Hepatocyte (in vitro differentiated cells): ENCODE measurements around the gene TMEM170B. TPM values are rescaled to one million over a fixed set of nuclear protein-coding genes. Genes with fewer than 3 reads are reported as not detected.

Experiments used
- DNase-seq: peaks from one replicate; pipeline ENCODE4 v3.0.0-alpha.2; 2016; ENCODE audit warnings: low spot score
- H2AFZ ChIP-seq: fragments of 200-600 bp; sonication (generic); 2 replicates; pipeline ENCODE4 v1.6.0; 2016; ENCODE audit warnings: antibody characterized with exemption, mild to moderate bottlenecking
- H3K27ac ChIP-seq: fragments of 200-600 bp; sonication (generic); 2 replicates; pipeline ENCODE4 v1.5.1; 2016; ENCODE audit warnings: mild to moderate bottlenecking
- H3K27me3 ChIP-seq: fragments of 200-600 bp; sonication (generic); 2 replicates; pipeline ENCODE4 v1.6.1; 2016
- H3K36me3 ChIP-seq: fragments of 200-600 bp; sonication (generic); replicated peaks from 2 replicates; pipeline ENCODE4 v1.5.1; 2016; ENCODE audit warnings: low read depth; ENCODE audit not compliant: insufficient read depth
- H3K4me1 ChIP-seq: fragments of 200-600 bp; sonication (generic); 2 replicates; pipeline ENCODE4 v1.5.1; 2016; ENCODE audit warnings: mild to moderate bottlenecking, moderate library complexity; ENCODE audit not compliant: insufficient read depth
- H3K4me2 ChIP-seq: fragments of 200-600 bp; sonication (generic); 2 replicates; pipeline ENCODE4 v1.6.0; 2016
- H3K4me3 ChIP-seq: fragments of 200-600 bp; sonication (generic); 2 replicates; pipeline ENCODE4 v1.5.1; 2016; ENCODE audit warnings: mild to moderate bottlenecking
- H3K79me2 ChIP-seq: fragments of 200-600 bp; sonication (generic); 2 replicates; pipeline ENCODE4 v1.6.0; 2017; ENCODE audit warnings: mild to moderate bottlenecking
- H3K9me2 ChIP-seq: fragments of 200-600 bp; sonication (generic); replicated peaks from 2 replicates; pipeline ENCODE4 v1.6.0; 2017; ENCODE audit warnings: mild to moderate bottlenecking; ENCODE audit not compliant: insufficient read depth
- H3K9me3 ChIP-seq: fragments of 200-600 bp; sonication (generic); 2 replicates; pipeline ENCODE4 v1.5.1; 2016; ENCODE audit warnings: low read depth, mild to moderate bottlenecking
- H4K20me1 ChIP-seq: fragments of 200-600 bp; sonication (generic); 2 replicates; pipeline ENCODE4 v1.6.0; 2016; ENCODE audit warnings: mild to moderate bottlenecking; ENCODE audit not compliant: insufficient read depth, poor library complexity, severe bottlenecking
- EZH2 ChIP-seq: fragments of 200-600 bp; sonication (generic); IDR thresholded peaks from 2 replicates; pipeline ENCODE4 v1.6.1; 2016; ENCODE audit warnings: antibody characterized with exemption, mild to moderate bottlenecking, borderline replicate concordance
- EZH2phosphoT487 ChIP-seq: fragments of 200-600 bp; sonication (generic); IDR thresholded peaks from one replicate; pipeline ENCODE4 v1.6.1; 2018; ENCODE audit warnings: antibody characterized with exemption, mild to moderate bottlenecking, low read depth, moderate library complexity; ENCODE audit not compliant: unreplicated experiment, severe bottlenecking
- WGBS: methylation state at CpG from one replicate; pipeline ENCODE4 v1.1.6; 2016; ENCODE audit warnings: low lambda C conversion rate; ENCODE audit errors: missing lambda C conversion rate; 5-methylcytosine and 5-hydroxymethylcytosine counted together
- polyA plus RNA-seq: library from polyadenylated mRNA; unstranded; fragments of >200 nt; fragmentation: Nextera tagmentation; extraction: Ambion mirVana; gene quantifications from 2 replicates; pipeline ENCODE4 v1.2.1, GENCODE V29; 2016
- total RNA-seq: library from RNA; depleted of rRNA; stranded (reverse); fragments of >200 nt; gene quantifications from 2 replicates; pipeline ENCODE4 v1.2.3, GENCODE V29; 2014
- TF ChIP-seq, protein P1 (sequence below): fragments of 200-600 bp; sonication (generic); IDR thresholded peaks from 2 replicates; pipeline ENCODE4 v1.5.1; 2016; ENCODE audit warnings: antibody characterized with exemption, mild to moderate bottlenecking; ENCODE audit not compliant: poor library complexity

The TMEM170B gene
- total and polyA plus RNA-seq, 2 experiments from 2014 or later: 0.82 to 6.5 TPM

GRCh38 chr6:11526156-11526505, 11.4 kb upstream of the TMEM170B start:
- Histone ChIP-seq H3K79me2 (no peaks in the 10 kb centered on the region), H3K36me3 (no peaks in the 10 kb centered on the region), H4K20me1 (no peaks in the 10 kb centered on the region), H3K4me1 (no peaks in the 10 kb centered on the region), H3K9me2 (no peaks in the 10 kb centered on the region), H3K27me3 (no peaks in the 10 kb centered on the region), H3K27ac (no peak overlapping the region), H3K4me3 (no peak overlapping the region), H3K9me3 (no peaks in the 10 kb centered on the region), H3K4me2 (no peak overlapping the region), H2AFZ (no peak overlapping the region)
- no peak for DNase-seq
- TF ChIP-seq EZH2 (no peak), EZH2phosphoT487 (no peak)
- TF ChIP-seq, protein P1, sequence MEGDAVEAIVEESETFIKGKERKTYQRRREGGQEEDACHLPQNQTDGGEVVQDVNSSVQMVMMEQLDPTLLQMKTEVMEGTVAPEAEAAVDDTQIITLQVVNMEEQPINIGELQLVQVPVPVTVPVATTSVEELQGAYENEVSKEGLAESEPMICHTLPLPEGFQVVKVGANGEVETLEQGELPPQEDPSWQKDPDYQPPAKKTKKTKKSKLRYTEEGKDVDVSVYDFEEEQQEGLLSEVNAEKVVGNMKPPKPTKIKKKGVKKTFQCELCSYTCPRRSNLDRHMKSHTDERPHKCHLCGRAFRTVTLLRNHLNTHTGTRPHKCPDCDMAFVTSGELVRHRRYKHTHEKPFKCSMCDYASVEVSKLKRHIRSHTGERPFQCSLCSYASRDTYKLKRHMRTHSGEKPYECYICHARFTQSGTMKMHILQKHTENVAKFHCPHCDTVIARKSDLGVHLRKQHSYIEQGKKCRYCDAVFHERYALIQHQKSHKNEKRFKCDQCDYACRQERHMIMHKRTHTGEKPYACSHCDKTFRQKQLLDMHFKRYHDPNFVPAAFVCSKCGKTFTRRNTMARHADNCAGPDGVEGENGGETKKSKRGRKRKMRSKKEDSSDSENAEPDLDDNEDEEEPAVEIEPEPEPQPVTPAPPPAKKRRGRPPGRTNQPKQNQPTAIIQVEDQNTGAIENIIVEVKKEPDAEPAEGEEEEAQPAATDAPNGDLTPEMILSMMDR: no peak
- WGBS: 77% methylated on average over 3 of the region's 3 CpGs

GRCh38 chr6:11527274-11527870, 10.2 kb upstream of the TMEM170B start:
- DNase-seq: no peak
- H4K20me1 ChIP-seq: no peaks in the 10 kb centered on the region
- no peaks in the 10 kb centered on the region for H3K79me2 ChIP-seq
- H3K4me2 ChIP-seq: no peak overlapping the region
- no peaks in the 10 kb centered on the region for H3K36me3 ChIP-seq
- H2AFZ ChIP-seq: no peak overlapping the region
- H3K9me3 ChIP-seq: no peaks in the 10 kb centered on the region
- no peak overlapping the region for H3K4me3 ChIP-seq
- TF ChIP-seq, protein P1: no peak
- no peak for TF ChIP-seq EZH2
- TF ChIP-seq EZH2phosphoT487: no peak
- H3K9me2 ChIP-seq: no peaks in the 10 kb centered on the region
- no peak overlapping the region for H3K27ac ChIP-seq
- no peaks in the 10 kb centered on the region for H3K27me3 ChIP-seq
- no peaks in the 10 kb centered on the region for H3K4me1 ChIP-seq

GRCh38 chr6:11528996-11529395, 8.6 kb upstream of the TMEM170B start:
- no peaks in the 10 kb centered on the region for H3K9me3 ChIP-seq
- H3K27ac ChIP-seq: no peak overlapping the region
- WGBS: 89% methylated on average over 2 of the region's 2 CpGs
- TF ChIP-seq EZH2 (no peak), EZH2phosphoT487 (no peak)
- TF ChIP-seq, protein P1: no peak
- H3K9me2 ChIP-seq: no peaks in the 10 kb centered on the region
- H3K27me3 ChIP-seq: no peaks in the 10 kb centered on the region
- H4K20me1 ChIP-seq: no peaks in the 10 kb centered on the region
- H3K36me3 ChIP-seq: no peaks in the 10 kb centered on the region
- H3K4me3 ChIP-seq: no peak overlapping the region
- no peaks in the 10 kb centered on the region for H3K4me1 ChIP-seq
- no peak for DNase-seq
- no peak overlapping the region for H3K4me2 ChIP-seq
- H3K79me2 ChIP-seq: no peaks in the 10 kb centered on the region
- no peak overlapping the region for H2AFZ ChIP-seq

DNA sequence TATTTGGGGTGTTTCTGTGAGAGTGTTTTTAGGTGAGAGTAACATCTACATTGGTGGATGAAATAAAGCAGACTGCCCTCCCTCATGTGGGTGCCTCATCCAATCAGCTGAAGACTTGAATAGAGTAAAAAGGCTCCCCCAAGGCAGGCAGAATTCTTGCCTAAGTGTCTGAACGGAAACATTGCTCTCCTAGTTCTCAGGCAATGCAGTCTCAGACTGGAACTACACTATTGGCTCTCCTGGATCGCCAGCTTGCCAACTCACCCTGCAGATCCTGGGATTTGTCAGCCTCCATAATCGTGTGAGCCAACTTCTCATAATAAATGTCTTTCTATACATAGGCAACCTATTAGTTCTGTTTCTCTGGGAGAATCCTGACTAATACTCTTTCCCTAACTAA, 5.5 kb upstream of the TMEM170B start:
- Histone ChIP-seq H3K9me2 (no peaks in the 10 kb centered on the region), H3K27ac (no peak overlapping the region), H3K4me2 (no peak overlapping the region), H3K4me3 (no peak overlapping the region), H4K20me1 (no peaks in the 10 kb centered on the region), H3K36me3 (no peaks in the 10 kb centered on the region), H3K9me3 (no peaks in the 10 kb centered on the region), H2AFZ (no peak overlapping the region), H3K4me1 (peaks cover 5% of the 10 kb centered on the region), H3K27me3 (no peaks in the 10 kb centered on the region), H3K79me2 (no peaks in the 10 kb centered on the region)
- DNase-seq: no peak
- no peak for TF ChIP-seq EZH2phosphoT487
- no peak for TF ChIP-seq EZH2
- TF ChIP-seq, protein P1: no peak
- WGBS: 64% methylated on average over 3 of the region's 3 CpGs
